Right lobe of liver (tissue), 6 donors: Measurements from ENCODE around the gene FAM161B. TPM values are rescaled to one million over a fixed set of nuclear protein-coding genes. Genes with fewer than 3 reads are reported as not detected.

Experiments
- ATAC-seq, 4 donors: fragments of 200-7000 bp; cut with Tn5 transposase; one replicate each; pipeline ENCODE4 v1.9.1; 2020; ENCODE audit warnings: mild to moderate bottlenecking in 4 of 4, moderate library complexity in 4 of 4
- DNase-seq, 3 donors: peaks; one replicate each; pipeline ENCODE4 v3.0.0-alpha.2; 2020
- H3K27ac ChIP-seq, 3 donors: fragments of 200-600 bp; one replicate each; pipeline ENCODE4 v1.8.0; 2022
- H3K27me3 ChIP-seq, 2 donors: fragments of 200-600 bp; one replicate each; pipeline ENCODE4 v1.8.0; 2022
- H3K36me3 ChIP-seq, 4 donors: fragments of 200-600 bp; sonication (generic) in 1 of 4; one replicate each; pipeline versions ENCODE4 v1.5.1 to v1.8.0; 2017 to 2022; ENCODE audit warnings: control low read depth in 1 of 4
- H3K4me1 ChIP-seq, 4 donors: fragments of 200-600 bp; sonication (generic) in 1 of 4; one replicate each; pipeline versions ENCODE4 v1.5.1 to v1.8.0; 2017 to 2022; ENCODE audit warnings: control low read depth in 1 of 4
- H3K4me3 ChIP-seq, 3 donors: fragments of 200-600 bp; one replicate each; pipeline ENCODE4 v1.8.0; 2022
- H3K9me3 ChIP-seq, 4 donors: fragments of 200-600 bp; sonication (generic) in 1 of 4; one replicate each; pipeline versions ENCODE4 v1.5.1 to v1.8.0; 2017 to 2022; ENCODE audit warnings: control low read depth in 1 of 4
- POLR2A ChIP-seq: fragments of 450-650 bp; IDR thresholded peaks from one replicate; pipeline ENCODE4 v1.6.1; 2017; ENCODE audit warnings: antibody characterized with exemption, mild to moderate bottlenecking
- WGBS: methylation state at CpG from one replicate; pipeline ENCODE4 v1.1.6; 2018; ENCODE audit warnings: low coverage, low lambda C conversion rate; ENCODE audit not compliant: insufficient coverage; ENCODE audit errors: missing lambda C conversion rate; 5-methylcytosine and 5-hydroxymethylcytosine counted together
- intact Hi-C, 2 donors: fragments of 100-400 bp; cut with DNase I; formaldehyde crosslinking; loops; one replicate each; pipeline versions ENCODE4 v1.11.2 to v1.14.1; 2022
- total RNA-seq, 6 experiments: library from RNA; depleted of rRNA in 2 of 6; stranded (reverse); fragments of >200 nt in 2 of 6; fragmentation: NEBNext Ultra II Directional in 3 of 6; extraction: Animal tissue kit (Norgen Biotek cat#: 25700) in 3 of 6; gene quantifications; one replicate each; pipeline versions ENCODE4 v1.1.0 to v1.2.4, GENCODE V29; 2016 to 2023
- TF ChIP-seq, protein P1 (sequence below), 4 donors: fragments of 200-600 bp in 3 of 4; fragments of 450-650 bp in 1 of 4; IDR thresholded peaks; one replicate each; pipeline versions ENCODE4 v1.5.1 to v1.8.0; 2016 to 2022; ENCODE audit warnings: antibody characterized with exemption in 4 of 4, mild to moderate bottlenecking in 2 of 4
- donor health status: DM: no; HTN: yes; CAD: no.
- donor health status: DM: no; HTN: no; CAD: no.
- donor health status: DM: no; HTN: no; CAD: no.
- donor health status: DM: no; HTN: yes; CAD: no.
- donor health status: DM: no; HTN: yes; CAD: no.

Gene FAM161B
- total RNA-seq, 6 experiments from 2014 or later = 1.3 to 2.3 (median 1.5) TPM

DNA sequence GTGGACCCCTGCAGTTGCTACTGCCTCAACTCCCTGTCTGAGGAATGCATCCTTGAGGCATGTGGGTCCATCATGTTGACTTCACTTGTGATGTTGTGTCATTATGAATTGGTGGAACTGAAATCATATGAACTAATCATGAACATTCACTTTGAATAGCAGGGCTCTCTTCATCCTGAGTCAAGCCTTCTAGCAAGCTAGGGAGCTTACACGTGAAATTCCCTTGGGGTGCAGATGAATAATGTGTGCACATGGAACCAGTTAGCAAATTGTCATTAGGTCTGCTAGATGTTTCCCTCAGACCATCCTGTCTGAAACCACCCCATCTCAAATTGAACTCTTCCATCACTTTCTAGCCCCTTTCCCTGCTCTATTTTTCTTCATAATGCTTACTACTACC is 3.8 kb upstream of the FAM161B start:
- intact Hi-C loops = no loop called here
- no peak for ATAC-seq

DNA sequence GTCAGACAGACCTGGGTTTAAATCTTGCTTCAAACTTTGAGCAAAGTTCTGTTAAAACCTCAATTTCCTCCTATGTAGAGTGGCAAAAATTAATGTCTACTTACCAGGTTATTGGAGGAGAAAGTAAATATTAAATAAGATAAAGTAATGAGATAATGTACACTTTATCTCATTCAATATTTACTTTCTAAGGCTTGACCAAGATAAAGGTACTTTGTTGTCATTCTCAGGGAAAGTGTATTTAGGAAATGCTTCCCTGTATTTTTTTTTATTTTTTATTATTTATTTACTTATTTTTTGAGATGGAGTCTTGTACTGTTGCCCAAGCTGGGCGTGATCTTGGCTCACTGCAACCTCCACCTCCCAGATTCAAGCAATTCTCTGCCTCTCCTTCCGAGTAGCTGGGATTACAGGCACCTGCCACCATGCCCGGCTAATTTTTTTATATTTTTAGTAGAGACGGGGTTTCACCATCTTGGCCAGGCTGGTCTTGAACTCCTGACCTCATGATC is 4.7 kb downstream of the FAM161B start:
- 84% methylated on average over 4 of the region's 4 CpGs for WGBS
- ATAC-seq (no peak), DNase-seq (no peak)
- Histone ChIP-seq H3K4me1 (peaks cover 0 to 12% (median 2%) of the 10 kb centered on the region in 4 donors), H3K9me3 (no peaks in the 10 kb centered on the region), H3K27me3 (no peaks in the 10 kb centered on the region), H3K27ac (no peak overlapping the region), H3K4me3 (no peak overlapping the region), H3K36me3 (no peaks in the 10 kb centered on the region)
- TF ChIP-seq, protein P1, sequence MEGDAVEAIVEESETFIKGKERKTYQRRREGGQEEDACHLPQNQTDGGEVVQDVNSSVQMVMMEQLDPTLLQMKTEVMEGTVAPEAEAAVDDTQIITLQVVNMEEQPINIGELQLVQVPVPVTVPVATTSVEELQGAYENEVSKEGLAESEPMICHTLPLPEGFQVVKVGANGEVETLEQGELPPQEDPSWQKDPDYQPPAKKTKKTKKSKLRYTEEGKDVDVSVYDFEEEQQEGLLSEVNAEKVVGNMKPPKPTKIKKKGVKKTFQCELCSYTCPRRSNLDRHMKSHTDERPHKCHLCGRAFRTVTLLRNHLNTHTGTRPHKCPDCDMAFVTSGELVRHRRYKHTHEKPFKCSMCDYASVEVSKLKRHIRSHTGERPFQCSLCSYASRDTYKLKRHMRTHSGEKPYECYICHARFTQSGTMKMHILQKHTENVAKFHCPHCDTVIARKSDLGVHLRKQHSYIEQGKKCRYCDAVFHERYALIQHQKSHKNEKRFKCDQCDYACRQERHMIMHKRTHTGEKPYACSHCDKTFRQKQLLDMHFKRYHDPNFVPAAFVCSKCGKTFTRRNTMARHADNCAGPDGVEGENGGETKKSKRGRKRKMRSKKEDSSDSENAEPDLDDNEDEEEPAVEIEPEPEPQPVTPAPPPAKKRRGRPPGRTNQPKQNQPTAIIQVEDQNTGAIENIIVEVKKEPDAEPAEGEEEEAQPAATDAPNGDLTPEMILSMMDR (IDR thresholded peaks at IDR 0.05) = no peak
- no peak for TF ChIP-seq POLR2A
- intact Hi-C loops = no loop called here

More for the DNA sequence above, 3.8 kb upstream of the FAM161B start:
- Histone ChIP-seq H3K27ac (no peak overlapping the region), H3K27me3 (no peaks in the 10 kb centered on the region), H3K4me1 (peaks cover 0 to 13% (median 2%) of the 10 kb centered on the region in 4 donors), H3K9me3 (no peaks in the 10 kb centered on the region), H3K36me3 (peaks cover 0 to 34% (median 17%) of the 10 kb centered on the region in 4 donors), H3K4me3 (no peak overlapping the region)
- WGBS = 71% methylated on average over 1 of the region's 1 CpG
- TF ChIP-seq POLR2A = no peak
- TF ChIP-seq, protein P1 (IDR thresholded peaks at IDR 0.05) = no peak
- no peak for DNase-seq

DNA sequence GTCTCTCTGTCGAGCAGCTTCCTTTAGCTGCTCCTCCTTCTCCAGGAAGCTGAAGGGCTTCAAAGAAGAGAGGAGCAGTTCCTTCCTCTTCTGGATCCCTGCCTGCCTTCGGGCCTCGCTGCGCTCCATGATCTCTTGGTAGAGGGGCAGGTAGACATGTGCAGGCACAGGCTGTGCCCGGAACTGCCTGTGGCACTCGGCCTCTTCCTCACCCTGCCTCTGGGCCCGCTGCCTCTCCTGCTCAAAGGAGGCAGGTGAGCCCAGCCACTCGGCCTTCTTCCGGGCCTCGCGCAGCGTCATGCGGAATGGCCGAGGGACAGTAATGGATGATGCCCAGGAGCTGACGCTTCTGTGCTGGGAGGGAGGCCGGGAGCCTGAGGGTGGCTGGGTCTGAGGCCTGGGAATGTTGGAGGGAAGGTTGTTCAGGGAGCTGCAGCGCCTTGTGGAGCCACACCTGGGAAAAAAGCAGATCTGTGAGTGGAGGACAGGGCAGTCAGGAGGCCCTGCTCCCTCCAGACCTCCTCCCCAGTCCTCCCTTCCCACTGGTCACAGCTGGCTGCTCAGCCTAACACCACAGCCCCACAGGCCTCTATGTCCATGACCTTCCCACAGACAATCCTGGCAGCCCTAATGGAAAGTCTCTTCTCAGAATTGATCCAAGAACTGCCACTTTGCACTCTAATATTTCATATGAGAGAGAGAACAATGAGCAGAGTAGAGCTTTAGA is 5.3 kb downstream of the FAM161B start:
- intact Hi-C loops = no loop called here
- peaks cover 0 to 12% (median 2%) of the 10 kb centered on the region in 4 donors for H3K4me1 ChIP-seq
- WGBS = 60% methylated on average over 1 of the region's 17 CpGs
- H3K27me3 ChIP-seq = no peaks in the 10 kb centered on the region
- H3K36me3 ChIP-seq = no peaks in the 10 kb centered on the region
- TF ChIP-seq, protein P1 (IDR thresholded peaks at IDR 0.05) = no peak
- no peak for TF ChIP-seq POLR2A
- no peak for DNase-seq
- ATAC-seq = no peak
- no peak overlapping the region for H3K27ac ChIP-seq
- no peak overlapping the region for H3K4me3 ChIP-seq
- H3K9me3 ChIP-seq = no peaks in the 10 kb centered on the region

DNA sequence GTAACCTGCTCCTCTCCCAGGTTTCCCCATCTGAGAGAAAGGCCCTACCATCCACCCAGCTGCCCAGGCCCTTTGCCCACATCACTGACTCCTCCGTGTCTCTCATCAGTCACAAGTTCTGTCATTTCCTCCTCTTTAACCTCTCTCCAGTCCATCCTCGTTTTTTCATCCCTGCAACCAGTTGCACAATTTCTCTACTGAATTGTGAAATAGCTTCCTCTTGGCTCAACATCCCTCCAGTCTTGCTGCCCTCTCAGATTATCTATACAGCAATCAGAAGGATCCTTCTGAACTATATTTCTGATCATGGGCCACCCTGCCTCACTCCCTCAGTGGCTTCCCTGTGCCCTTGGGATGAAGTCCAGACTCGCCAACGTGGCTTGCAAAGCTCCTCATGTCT is 6.8 kb downstream of the FAM161B start:
- no peak overlapping the region for H3K27ac ChIP-seq
- peaks cover 0 to 8% (median 0%) of the 10 kb centered on the region in 4 donors for H3K4me1 ChIP-seq
- DNase-seq (peak in 1 of 3 donors; percentile 35), ATAC-seq (peak; percentile 74 to 93 (median 89))
- H3K36me3 ChIP-seq = no peaks in the 10 kb centered on the region
- H3K27me3 ChIP-seq = no peaks in the 10 kb centered on the region
- no peaks in the 10 kb centered on the region for H3K9me3 ChIP-seq
- 3% methylated on average over 2 of the region's 4 CpGs for WGBS
- no peak for TF ChIP-seq POLR2A
- TF ChIP-seq, protein P1 (IDR thresholded peaks at IDR 0.05) = no peak
- intact Hi-C loops = no loop called here
- H3K4me3 ChIP-seq = no peak overlapping the region
